Activated naive CD4-positive, alpha-beta T cell treated with anti-CD3 and anti-CD28 coated beads for 36 hours (primary cell): ENCODE results near the gene C1QTNF6. TPM values are rescaled to one million over a fixed set of nuclear protein-coding genes. Genes with fewer than 3 reads are reported as not detected.
A peak's percentile ranks its signal among the peaks of the same experiment; 100 is the strongest.

Experiments used
- CTCF ChIA-PET: fragments of 350-600 bp; sonication (Branson Sonifier 250); formaldehyde crosslinking; loops from one replicate; lab custom pipeline; 2021; ENCODE audit warnings: antibody characterized with exemption; lab: Charles Lee
- DNase-seq: peaks from one replicate; pipeline ENCODE4 v3.0.0-alpha.2; 2020
- H3K27ac Mint-ChIP-seq: one replicate; pipeline ENCODE4 v1.8.0; 2021; ENCODE audit warnings: mild to moderate bottlenecking, mixed read lengths
- H3K27me3 Mint-ChIP-seq: one replicate; pipeline ENCODE4 v1.8.0; 2021; ENCODE audit warnings: low read depth, mixed read lengths
- H3K36me3 Mint-ChIP-seq: one replicate; pipeline ENCODE4 v1.8.0; 2021; ENCODE audit warnings: low read depth, mixed read lengths
- H3K4me1 Mint-ChIP-seq: one replicate; pipeline ENCODE4 v1.8.0; 2021; ENCODE audit warnings: low read depth, mixed read lengths
- H3K4me3 Mint-ChIP-seq: one replicate; pipeline ENCODE4 v1.8.0; 2021; ENCODE audit warnings: mild to moderate bottlenecking, moderate library complexity, mixed read lengths
- H3K9me3 Mint-ChIP-seq: one replicate; pipeline ENCODE4 v1.8.0; 2021; ENCODE audit warnings: mixed read lengths
- intact Hi-C: fragments of 100-400 bp; cut with micrococcal nuclease; formaldehyde crosslinking; loops from one replicate; pipeline ENCODE4 v1.15.1; 2023
- total RNA-seq, 2 experiments: library from RNA; stranded (reverse); gene quantifications; one replicate each; pipeline ENCODE4 v1.2.3, GENCODE V29; 2021

The C1QTNF6 gene
- total RNA-seq, 2 experiments from 2014 or later, result 13.4 to 13.6 TPM

GRCh38 chr22:37147186-37147990, 40.7 kb downstream of the C1QTNF6 start:
- peaks cover 56% of the 10 kb centered on the region for H3K4me1 Mint-ChIP-seq
- H3K36me3 Mint-ChIP-seq, result peaks cover 47% of the 10 kb centered on the region

GRCh38 chr22:37146507-37147180, 41.4 kb downstream of the C1QTNF6 start:
- CTCF ChIA-PET, result interaction anchor here (1.5 to 5.3 kb wide), 6 partner anchors 15 to 70 kb away, joined by 3 to 48 read pairs (median 18); no protein-coding TSS in a partner anchor
- H3K4me1 Mint-ChIP-seq, result peaks cover 58% of the 10 kb centered on the region
- H3K27ac Mint-ChIP-seq, result peak overlapping the region; percentile 96
- peaks cover 4% of the 10 kb centered on the region for H3K9me3 Mint-ChIP-seq
- no peaks in the 10 kb centered on the region for H3K27me3 Mint-ChIP-seq
- intact Hi-C loops, result loop anchor here (5.0 kb wide), 2 partner anchors 51 to 86 kb away; no protein-coding TSS in a partner anchor
- peaks cover 47% of the 10 kb centered on the region for H3K36me3 Mint-ChIP-seq
- peak overlapping the region; percentile 87 for H3K4me3 Mint-ChIP-seq
- DNase-seq, result no peak

More at GRCh38 chr22:37147186-37147990, 40.7 kb downstream of the C1QTNF6 start:
- H3K4me3 Mint-ChIP-seq, result peak overlapping the region; percentile 87
- CTCF ChIA-PET, result interaction anchor here (0.6 to 5.3 kb wide), 10 partner anchors 9 to 521 kb away, joined by 3 to 48 read pairs (median 6); no protein-coding TSS in a partner anchor
- intact Hi-C loops, result loop anchor here (5.0 kb wide), 2 partner anchors 50 to 85 kb away; no protein-coding TSS in a partner anchor
- DNase-seq, result peak; percentile 46
- peak overlapping the region; percentile 96 for H3K27ac Mint-ChIP-seq
- peaks cover 4% of the 10 kb centered on the region for H3K9me3 Mint-ChIP-seq
- H3K27me3 Mint-ChIP-seq, result no peaks in the 10 kb centered on the region

- peak overlapping the region; percentile 87 for H3K4me3 Mint-ChIP-seq
Measured at GRCh38 chr22:37146051-37146385, 42.0 kb downstream of the C1QTNF6 start.

GRCh38 chr22:37145180-37146050, 42.6 kb downstream of the C1QTNF6 start:
- intact Hi-C loops, result loop anchor here (5.0 kb wide), 2 partner anchors 52 to 87 kb away; no protein-coding TSS in a partner anchor
- CTCF ChIA-PET, result interaction anchor here (0.8 to 1.5 kb wide), 5 partner anchors 17 to 66 kb away, joined by 3 to 6 read pairs (median 3); no protein-coding TSS in a partner anchor
- peaks cover 60% of the 10 kb centered on the region for H3K4me1 Mint-ChIP-seq
- peak overlapping the region; percentile 96 for H3K27ac Mint-ChIP-seq
- H3K9me3 Mint-ChIP-seq, result no peaks in the 10 kb centered on the region
- peak overlapping the region; percentile 87 for H3K4me3 Mint-ChIP-seq
- no peaks in the 10 kb centered on the region for H3K27me3 Mint-ChIP-seq
- peaks cover 54% of the 10 kb centered on the region for H3K36me3 Mint-ChIP-seq
- DNase-seq, result no peak

More at GRCh38 chr22:37146051-37146385, 42.0 kb downstream of the C1QTNF6 start:
- Mint-ChIP-seq H3K9me3 (peaks cover 4% of the 10 kb centered on the region), H3K4me1 (peaks cover 61% of the 10 kb centered on the region), H3K27me3 (no peaks in the 10 kb centered on the region), H3K27ac (peak overlapping the region; percentile 96), H3K36me3 (peaks cover 51% of the 10 kb centered on the region)
- intact Hi-C loops, result loop anchor here (5.0 kb wide), 2 partner anchors 51 to 86 kb away; no protein-coding TSS in a partner anchor
- CTCF ChIA-PET, result interaction anchor here (1.4 to 5.3 kb wide), 2 partner anchors 16 to 66 kb away, joined by 6 to 48 read pairs; no protein-coding TSS in a partner anchor
- no peak for DNase-seq

DNA sequence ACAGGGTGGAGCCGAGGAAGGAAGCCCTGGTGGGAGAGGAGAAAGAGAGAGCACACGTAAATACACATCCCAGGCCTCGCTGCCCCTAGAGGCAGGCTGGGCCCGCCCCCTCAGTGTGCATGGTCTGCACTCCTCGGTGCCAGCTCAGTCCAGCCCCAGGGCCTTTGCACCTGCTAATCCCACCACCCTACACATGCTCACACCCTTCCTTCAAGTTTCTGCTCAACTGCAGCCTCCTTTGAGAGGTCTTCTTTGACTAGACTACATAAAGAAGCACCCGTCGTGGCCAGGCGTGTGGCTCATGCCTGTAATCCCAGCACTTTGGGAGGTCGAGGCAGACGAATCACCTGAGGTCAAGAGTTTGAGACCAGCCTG, 43.9 kb downstream of the C1QTNF6 start:
- no peaks in the 10 kb centered on the region for H3K9me3 Mint-ChIP-seq
- H3K36me3 Mint-ChIP-seq, result peaks cover 59% of the 10 kb centered on the region
- CTCF ChIA-PET, result interaction anchor here (1.4 to 1.5 kb wide), 3 partner anchors 17 to 53 kb away, joined by 3 to 5 read pairs (median 3); no protein-coding TSS in a partner anchor
- no peak for DNase-seq
- H3K4me3 Mint-ChIP-seq, result no peak overlapping the region
- no peak overlapping the region for H3K27ac Mint-ChIP-seq
- intact Hi-C loops, result no loop called here
- H3K27me3 Mint-ChIP-seq, result no peaks in the 10 kb centered on the region
- peaks cover 66% of the 10 kb centered on the region for H3K4me1 Mint-ChIP-seq

DNA sequence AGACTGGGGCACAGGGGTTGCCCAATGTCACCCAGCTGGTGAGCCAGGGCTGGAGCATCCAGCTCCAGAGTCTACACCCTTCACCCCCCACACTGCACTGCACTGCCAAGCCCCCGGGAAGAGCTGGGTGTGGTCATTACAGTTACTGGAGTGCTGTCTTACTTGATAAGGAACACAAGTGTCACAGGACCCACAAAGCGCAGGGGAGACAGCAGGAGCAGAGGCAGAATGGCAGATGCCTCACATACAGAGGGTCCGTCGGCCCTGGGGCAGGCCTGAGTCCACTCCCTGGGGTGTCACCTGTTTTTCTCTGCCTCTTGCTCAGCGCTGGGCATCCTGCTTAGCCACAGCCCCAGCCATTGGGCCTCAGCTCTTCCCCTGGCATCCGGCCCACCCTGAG, 46.1 kb downstream of the C1QTNF6 start:
- H3K4me3 Mint-ChIP-seq, result no peak overlapping the region
- CTCF ChIA-PET, result interaction anchor here (1.9 kb wide), 1 partner anchor 55 kb away, joined by 7 read pairs; no protein-coding TSS in a partner anchor
- H3K27me3 Mint-ChIP-seq, result no peaks in the 10 kb centered on the region
- H3K27ac Mint-ChIP-seq, result no peak overlapping the region
- peaks cover 70% of the 10 kb centered on the region for H3K4me1 Mint-ChIP-seq
- DNase-seq, result no peak
- peaks cover 63% of the 10 kb centered on the region for H3K36me3 Mint-ChIP-seq
- intact Hi-C loops, result no loop called here
- peaks cover 3% of the 10 kb centered on the region for H3K9me3 Mint-ChIP-seq

DNA sequence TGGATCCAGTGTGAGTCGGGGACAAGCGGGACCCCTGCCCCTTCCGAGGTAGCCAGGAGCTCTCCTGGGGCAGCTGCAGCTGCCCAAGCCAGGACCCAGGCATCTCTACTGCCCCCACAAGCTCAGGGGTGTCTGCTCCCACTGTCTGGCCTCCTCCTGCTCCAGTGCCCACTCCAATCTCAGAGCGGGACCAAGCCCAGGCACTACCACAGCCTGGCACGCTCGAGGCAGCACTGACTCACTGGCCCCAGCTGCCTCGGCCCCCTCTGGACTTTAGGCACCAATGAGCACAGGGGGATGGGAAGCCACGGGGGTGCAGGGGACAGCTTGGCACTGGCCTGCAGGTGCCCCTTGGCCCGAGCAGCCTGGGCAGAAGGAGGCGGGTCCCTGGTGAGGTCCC, 46.6 kb downstream of the C1QTNF6 start:
- Mint-ChIP-seq H3K27ac (peak overlapping the region; percentile 61), H3K4me3 (no peak overlapping the region), H3K4me1 (peaks cover 70% of the 10 kb centered on the region), H3K27me3 (no peaks in the 10 kb centered on the region), H3K9me3 (peaks cover 3% of the 10 kb centered on the region), H3K36me3 (peaks cover 65% of the 10 kb centered on the region)
- DNase-seq, result no peak
- CTCF ChIA-PET, result interaction anchor here (1.9 kb wide), 1 partner anchor 56 kb away, joined by 7 read pairs; no protein-coding TSS in a partner anchor
- intact Hi-C loops, result no loop called here

DNA sequence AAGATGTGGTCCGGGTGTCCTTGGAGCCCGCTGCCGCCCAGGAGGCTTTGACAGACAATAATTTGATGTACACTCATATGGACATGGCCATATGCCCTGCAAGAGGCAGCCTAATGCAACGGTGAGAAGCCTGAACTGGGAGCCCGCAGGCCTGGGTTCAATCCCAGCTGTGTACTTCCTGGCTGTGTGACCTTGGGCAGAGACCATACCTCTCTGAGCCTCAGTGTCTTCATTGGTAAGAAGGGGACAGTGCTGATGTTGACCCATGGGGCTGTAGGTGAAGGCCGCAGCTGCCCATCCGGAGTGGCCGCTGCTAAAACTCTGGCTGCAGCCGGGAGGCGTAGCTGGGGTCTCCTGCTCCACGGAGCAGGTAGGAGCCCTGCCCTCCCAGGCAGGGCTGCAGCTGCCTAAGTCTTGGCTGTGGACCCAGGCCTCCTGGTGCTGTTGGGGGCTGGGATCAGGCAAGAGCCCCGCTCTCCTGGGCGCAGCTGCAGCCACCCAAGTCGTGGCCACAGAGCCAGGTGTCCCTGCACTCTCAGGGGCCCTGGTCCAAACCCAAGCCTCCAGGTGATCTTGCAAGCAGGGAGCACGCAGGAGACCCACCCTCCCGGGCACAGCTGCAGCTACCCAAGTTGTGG, 47.2 kb downstream of the C1QTNF6 start:
- H3K4me3 Mint-ChIP-seq, result no peak overlapping the region
- H3K36me3 Mint-ChIP-seq, result peaks cover 60% of the 10 kb centered on the region
- peaks cover 3% of the 10 kb centered on the region for H3K9me3 Mint-ChIP-seq
- intact Hi-C loops, result no loop called here
- DNase-seq, result no peak
- no peaks in the 10 kb centered on the region for H3K27me3 Mint-ChIP-seq
- CTCF ChIA-PET, result interaction anchor here (0.7 to 2.2 kb wide), 7 partner anchors 8 to 62 kb away, joined by 3 to 7 read pairs (median 5); partner anchors contain the start of gene IL2RB
- peaks cover 64% of the 10 kb centered on the region for H3K4me1 Mint-ChIP-seq
- peak overlapping the region; percentile 61 for H3K27ac Mint-ChIP-seq

GRCh38 chr22:37139762-37140161, 48.3 kb downstream of the C1QTNF6 start:
- Mint-ChIP-seq H3K4me1 (peaks cover 55% of the 10 kb centered on the region), H3K4me3 (no peak overlapping the region), H3K9me3 (peaks cover 3% of the 10 kb centered on the region), H3K27me3 (no peaks in the 10 kb centered on the region), H3K36me3 (peaks cover 63% of the 10 kb centered on the region), H3K27ac (peak overlapping the region; percentile 95)
- intact Hi-C loops, result no loop called here
- DNase-seq, result no peak
- CTCF ChIA-PET, result interaction anchor here (0.6 to 2.2 kb wide), 8 partner anchors 9 to 61 kb away, joined by 3 to 7 read pairs (median 4); partner anchors contain the start of gene IL2RB

DNA sequence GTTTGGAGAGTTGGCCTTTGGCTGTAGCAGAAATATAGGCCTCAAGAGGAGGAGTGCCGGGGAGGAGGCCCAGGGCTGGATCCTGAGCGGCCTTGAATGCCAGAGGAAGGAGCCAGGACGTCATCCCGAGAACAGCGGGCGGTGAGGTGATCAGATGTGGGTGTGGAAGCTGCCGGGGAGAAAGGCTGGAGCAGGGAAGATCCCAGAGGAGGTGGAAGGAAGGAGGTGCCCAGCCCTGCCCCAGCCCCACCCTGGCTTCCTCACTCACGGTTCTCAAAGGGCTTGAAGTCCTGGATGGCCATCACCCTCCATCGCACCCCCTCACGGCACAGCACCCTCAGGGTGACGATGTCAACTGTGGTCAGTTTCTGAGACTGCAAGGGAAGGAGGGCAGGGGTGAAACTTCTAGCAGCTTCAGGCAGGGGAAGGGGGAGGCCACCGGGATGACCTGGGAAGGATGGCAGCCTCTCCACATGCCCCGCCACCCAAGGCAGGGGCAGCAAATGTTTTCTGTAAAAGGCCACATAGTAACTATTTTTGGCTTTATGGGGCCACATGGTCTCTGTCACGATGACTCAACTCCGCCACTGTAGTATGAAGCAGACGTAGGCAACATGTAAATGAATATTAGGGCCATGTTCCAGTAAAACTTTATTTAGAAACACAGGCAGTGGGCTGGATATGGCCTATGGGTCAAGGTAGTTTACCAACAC, 49.0 kb downstream of the C1QTNF6 start:
- Mint-ChIP-seq H3K27me3 (no peaks in the 10 kb centered on the region), H3K27ac (peak overlapping the region; percentile 95), H3K4me3 (peak overlapping the region; percentile 57), H3K4me1 (peaks cover 51% of the 10 kb centered on the region), H3K36me3 (peaks cover 66% of the 10 kb centered on the region), H3K9me3 (peaks cover 3% of the 10 kb centered on the region)
- peak; percentile 50 for DNase-seq
- CTCF ChIA-PET, result interaction anchor here (1.0 to 2.2 kb wide), 5 partner anchors 10 to 60 kb away, joined by 3 to 7 read pairs (median 5); partner anchors contain the start of gene IL2RB
- intact Hi-C loops, result loop anchor here (1.0 kb wide), 3 partner anchors 9 to 23 kb away; no protein-coding TSS in a partner anchor
